Fibroblast of lung (primary cell): ENCODE data around the gene RETREG2. TPM values are rescaled to one million over a fixed set of nuclear protein-coding genes. Genes with fewer than 3 reads are reported as not detected.

Experiments
- DNase-seq, 2 donors: peaks; one replicate each; pipeline versions ENCODE4 v3.0.0 to v3.0.0-alpha.2; 2010; ENCODE audit warnings: low read depth in 2 of 2
- H2AFZ ChIP-seq: 2 replicates; pipeline ENCODE4 v1.5.1; 2012; ENCODE audit warnings: low read length, control low read depth, inconsistent platforms
- H3K27ac ChIP-seq: 2 replicates; pipeline ENCODE4 v1.5.1; 2011; ENCODE audit warnings: low read length, control low read depth; ENCODE audit not compliant: insufficient read depth
- H3K27me3 ChIP-seq: 2 replicates; pipeline ENCODE4 v1.5.1; 2011; ENCODE audit warnings: mild to moderate bottlenecking, low read length; ENCODE audit not compliant: control insufficient read depth, insufficient read depth
- H3K36me3 ChIP-seq: 2 replicates; pipeline ENCODE4 v1.5.1; 2011; ENCODE audit warnings: low read length; ENCODE audit not compliant: control insufficient read depth, insufficient read depth
- H3K4me1 ChIP-seq: 2 replicates; pipeline ENCODE4 v1.5.1; 2011; ENCODE audit warnings: low read length; ENCODE audit not compliant: control insufficient read depth, insufficient read depth; ENCODE audit errors: extremely low read depth
- H3K4me2 ChIP-seq: 2 replicates; pipeline ENCODE4 v1.5.1; 2011; ENCODE audit warnings: low read length, control low read depth; ENCODE audit not compliant: insufficient read depth; ENCODE audit errors: extremely low read depth
- H3K4me3 ChIP-seq, 4 experiments: fragments of 200-600 bp in 1 of 4; sonication (generic) in 1 of 4; replicated peaks in 1 of 4; 2 replicates each; pipeline ENCODE4 v1.5.1; 2011 to 2016; ENCODE audit warnings: low read length in 4 of 4, low read depth in 3 of 4, mild to moderate bottlenecking in 3 of 4, control low read depth in 2 of 4, inconsistent platforms in 1 of 4, mixed read lengths in 1 of 4; ENCODE audit not compliant: insufficient read depth in 1 of 4; ENCODE audit errors: control extremely low read depth in 1 of 4
- H3K79me2 ChIP-seq: 2 replicates; pipeline ENCODE4 v1.5.1; 2012; ENCODE audit warnings: mild to moderate bottlenecking, low read length, inconsistent platforms; ENCODE audit not compliant: control insufficient read depth, insufficient read depth
- H3K9ac ChIP-seq: 2 replicates; pipeline ENCODE4 v1.5.1; 2011; ENCODE audit warnings: mild to moderate bottlenecking, low read length, control low read depth; ENCODE audit not compliant: insufficient read depth
- H3K9me3 ChIP-seq: 2 replicates; pipeline ENCODE4 v1.5.1; 2012; ENCODE audit warnings: low read depth, low read length; ENCODE audit not compliant: control insufficient read depth, insufficient read depth
- H4K20me1 ChIP-seq: 2 replicates; pipeline ENCODE4 v1.5.1; 2011; ENCODE audit warnings: low read length; ENCODE audit not compliant: control insufficient read depth, insufficient read depth; ENCODE audit errors: extremely low read depth
- EZH2 ChIP-seq: IDR thresholded peaks from 2 replicates; pipeline ENCODE4 v1.5.1; 2012; ENCODE audit warnings: low read length, control low read depth, mild to moderate bottlenecking; ENCODE audit errors: missing control alignments
- polyA minus RNA-seq: library from RNA; depleted of rRNA, polyadenylated mRNA; stranded (reverse); fragments of >200 nt; gene quantifications from 2 replicates; pipeline ENCODE4 v1.2.3, GENCODE V29; 2011; ENCODE audit warnings: low replicate concordance
- polyA plus RNA-seq, 2 donors: library from polyadenylated mRNA; depleted of rRNA in 1 of 2; stranded (reverse) in 1 of 2; unstranded in 1 of 2; fragments of >200 nt; gene quantifications; 2 replicates each; pipeline ENCODE4 v1.2.1, GENCODE V29; 2011 to 2012; ENCODE audit warnings: missing spikeins in 1 of 2
- total RNA-seq: library from RNA; depleted of rRNA; stranded (reverse); fragments of >200 nt; gene quantifications from 2 replicates; pipeline ENCODE4 v1.2.1, GENCODE V29; 2014
- TF ChIP-seq, protein P1 (sequence below), 2 donors: IDR thresholded peaks in 1 of 2; conservative IDR thresholded peaks in 1 of 2; 1 replicate in 1 of 2; 2 replicates in 1 of 2; pipeline ENCODE4 v1.5.1; 2011 to 2012; ENCODE audit warnings: low read length in 2 of 2, control low read depth in 1 of 2, inconsistent platforms in 1 of 2, low read depth in 1 of 2, mild to moderate bottlenecking in 1 of 2

Gene RETREG2
- total RNA-seq = 88.7 and 95.3 TPM in 2 replicates
- polyA plus RNA-seq = 64.6 and 89.5 TPM in 2 replicates
- polyA plus RNA-seq (2012) = 52.1 and 70.1 TPM in 2 replicates
- 165 and 177 TPM in 2 replicates for polyA minus RNA-seq

DNA sequence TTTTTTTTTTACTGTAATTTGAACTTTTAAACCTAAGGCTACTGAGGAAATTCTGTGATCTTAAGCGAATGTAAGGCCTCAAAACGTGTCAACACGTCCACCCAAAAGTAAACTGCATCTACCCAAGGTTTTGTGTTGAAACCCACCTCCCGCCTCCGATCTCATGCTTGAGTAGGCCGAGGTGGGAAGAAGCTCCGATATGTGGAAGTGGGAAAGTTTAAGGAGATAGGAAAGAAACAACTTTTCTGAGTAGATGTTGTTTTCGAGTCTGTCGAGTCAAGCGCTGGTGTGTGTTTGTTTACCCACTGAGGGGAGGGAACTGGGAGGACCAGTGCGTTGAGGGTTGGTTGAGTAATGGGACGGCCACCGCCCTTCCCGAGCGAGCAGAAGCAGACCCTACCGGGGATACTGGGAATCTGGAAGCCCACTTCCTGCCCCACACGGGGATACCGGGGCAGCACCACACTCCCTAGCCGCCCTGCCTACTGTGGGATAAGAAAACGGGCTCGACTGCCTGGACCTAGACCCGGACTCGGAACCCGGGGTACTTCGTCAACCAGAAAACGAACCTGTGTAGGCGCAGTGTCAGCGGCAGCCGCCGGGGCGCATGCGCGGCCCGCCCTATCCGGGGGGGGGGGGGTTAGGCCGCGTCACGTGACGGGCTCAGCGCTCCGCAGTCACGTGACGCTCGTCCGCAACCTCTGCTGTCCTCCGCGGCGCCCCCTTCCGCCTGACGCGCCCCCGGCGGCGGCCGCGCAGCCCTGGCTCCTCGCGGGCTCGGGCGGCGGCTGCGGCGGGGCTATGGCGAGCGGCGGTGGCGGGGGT, at the start of gene RETREG2:
TSS of gene RETREG2 (plus strand) at position 724 of the 825 bp plus-strand sequence. CDS start at position 802, 78 bp downstream.
- Histone ChIP-seq H3K4me3 (peak within 1 kb of the TSS; percentile 70 to 93 (median 84)), H3K4me2 (peak within 1 kb of the TSS; percentile 98), H4K20me1 (no peaks in the 10 kb centered on the region), H3K9me3 (no peaks in the 10 kb centered on the region), H3K79me2 (peaks cover 23% of the 10 kb centered on the region), H3K27me3 (no peaks in the 10 kb centered on the region), H3K9ac (peak within 1 kb of the TSS; percentile 91), H3K4me1 (peaks cover 9% of the 10 kb centered on the region), H3K36me3 (peaks cover 17% of the 10 kb centered on the region), H2AFZ (peak within 1 kb of the TSS; percentile 91), H3K27ac (peak within 1 kb of the TSS; percentile 98)
- TF ChIP-seq EZH2 = no peak
- TF ChIP-seq, protein P1, sequence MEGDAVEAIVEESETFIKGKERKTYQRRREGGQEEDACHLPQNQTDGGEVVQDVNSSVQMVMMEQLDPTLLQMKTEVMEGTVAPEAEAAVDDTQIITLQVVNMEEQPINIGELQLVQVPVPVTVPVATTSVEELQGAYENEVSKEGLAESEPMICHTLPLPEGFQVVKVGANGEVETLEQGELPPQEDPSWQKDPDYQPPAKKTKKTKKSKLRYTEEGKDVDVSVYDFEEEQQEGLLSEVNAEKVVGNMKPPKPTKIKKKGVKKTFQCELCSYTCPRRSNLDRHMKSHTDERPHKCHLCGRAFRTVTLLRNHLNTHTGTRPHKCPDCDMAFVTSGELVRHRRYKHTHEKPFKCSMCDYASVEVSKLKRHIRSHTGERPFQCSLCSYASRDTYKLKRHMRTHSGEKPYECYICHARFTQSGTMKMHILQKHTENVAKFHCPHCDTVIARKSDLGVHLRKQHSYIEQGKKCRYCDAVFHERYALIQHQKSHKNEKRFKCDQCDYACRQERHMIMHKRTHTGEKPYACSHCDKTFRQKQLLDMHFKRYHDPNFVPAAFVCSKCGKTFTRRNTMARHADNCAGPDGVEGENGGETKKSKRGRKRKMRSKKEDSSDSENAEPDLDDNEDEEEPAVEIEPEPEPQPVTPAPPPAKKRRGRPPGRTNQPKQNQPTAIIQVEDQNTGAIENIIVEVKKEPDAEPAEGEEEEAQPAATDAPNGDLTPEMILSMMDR (conservative IDR thresholded peaks at IDR 0.05 in 1 of 2, IDR thresholded peaks at IDR 0.05 in 1 of 2; ENCODE audit: low read depth in 1 of 2, low read length in 2 of 2) = peak; percentile 5 to 11
- DNase-seq = peak; percentile 85 to 93

- Histone ChIP-seq H3K4me1 (peaks cover 6% of the 10 kb centered on the region), H3K27ac (no peak overlapping the region), H3K27me3 (no peaks in the 10 kb centered on the region), H3K36me3 (no peaks in the 10 kb centered on the region), H2AFZ (no peak overlapping the region), H3K4me2 (no peak overlapping the region), H3K9me3 (no peaks in the 10 kb centered on the region), H4K20me1 (no peaks in the 10 kb centered on the region), H3K4me3 (no peak overlapping the region), H3K79me2 (no peaks in the 10 kb centered on the region), H3K9ac (no peak overlapping the region)
- no peak for DNase-seq
- TF ChIP-seq, protein P1 (conservative IDR thresholded peaks at IDR 0.05 in 1 of 2, IDR thresholded peaks at IDR 0.05 in 1 of 2; ENCODE audit: low read depth in 1 of 2, low read length in 2 of 2) = no peak
- no peak for TF ChIP-seq EZH2
Observed at GRCh38 chr2:219128396-219128795, 49.7 kb upstream of the RETREG2 start.

GRCh38 chr2:219129589-219129988, 48.5 kb upstream of the RETREG2 start:
- Histone ChIP-seq H3K4me2 (no peak overlapping the region), H3K4me3 (no peak overlapping the region), H3K9me3 (no peaks in the 10 kb centered on the region), H3K9ac (no peak overlapping the region), H4K20me1 (no peaks in the 10 kb centered on the region), H3K36me3 (no peaks in the 10 kb centered on the region), H3K79me2 (no peaks in the 10 kb centered on the region), H3K27ac (no peak overlapping the region), H3K27me3 (no peaks in the 10 kb centered on the region), H3K4me1 (peaks cover 5% of the 10 kb centered on the region), H2AFZ (no peak overlapping the region)
- no peak for TF ChIP-seq EZH2
- TF ChIP-seq, protein P1 (conservative IDR thresholded peaks at IDR 0.05 in 1 of 2, IDR thresholded peaks at IDR 0.05 in 1 of 2; ENCODE audit: low read depth in 1 of 2, low read length in 2 of 2) = no peak
- DNase-seq = no peak
